HG03575 (cell line): ENCODE data around the gene DDX24.

Source experiments
- ATAC-seq: cut with Tn5 transposase; IDR thresholded peaks from one replicate; pipeline ENCODE4 v1.9.1; 2021; ENCODE audit not compliant: unreplicated experiment, insufficient number of reproducible peaks, low FRiP score; ENCODE audit errors: extremely low read depth

The DDX24 gene

GRCh38 chr14:94038921-94039629, 41.9 kb downstream of the DDX24 start:
- ATAC-seq = no peak

- no peak for ATAC-seq
Observed at GRCh38 chr14:94038510-94038909, 42.5 kb downstream of the DDX24 start.

- no peak for ATAC-seq
Observed at GRCh38 chr14:94037954-94038353, 43.0 kb downstream of the DDX24 start.

GRCh38 chr14:94036313-94037167, 44.5 kb downstream of the DDX24 start:
- no peak for ATAC-seq

GRCh38 chr14:94034886-94035285, 46.1 kb downstream of the DDX24 start:
- ATAC-seq = no peak

- ATAC-seq = no peak
Observed at GRCh38 chr14:94031883-94032279, 49.1 kb downstream of the DDX24 start.

GRCh38 chr14:94031161-94031882, 49.7 kb downstream of the DDX24 start:
- ATAC-seq = no peak

GRCh38 chr14:94030571-94030970, 50.4 kb downstream of the DDX24 start:
- ATAC-seq = no peak

- ATAC-seq = no peak
Observed at GRCh38 chr14:94029671-94030203, 51.3 kb downstream of the DDX24 start.

GRCh38 chr14:94029265-94029664, 51.7 kb downstream of the DDX24 start:
- ATAC-seq = no peak

GRCh38 chr14:94028450-94028826, 52.6 kb downstream of the DDX24 start:
- no peak for ATAC-seq

GRCh38 chr14:94027566-94028449, 53.2 kb downstream of the DDX24 start:
- ATAC-seq = no peak

GRCh38 chr14:94026889-94027469, 54.0 kb downstream of the DDX24 start:
- no peak for ATAC-seq

- ATAC-seq = peak; percentile 82
Observed at GRCh38 chr14:94026173-94026888, 54.7 kb downstream of the DDX24 start, which contains the start of gene OTUB2. OTUB2 (plus strand) TSS chr14:94026340; CDS start chr14:94026538, 198 bp downstream.

- no peak for ATAC-seq
Observed at GRCh38 chr14:94025720-94026119, 55.3 kb downstream of the DDX24 start.

- no peak for ATAC-seq
Observed at GRCh38 chr14:94024549-94024948, 56.5 kb downstream of the DDX24 start.

- ATAC-seq = no peak
Observed at GRCh38 chr14:94022532-94023411, 58.2 kb downstream of the DDX24 start.
